ENCODE measurements around the gene PHLDA2. TPM values are rescaled to one million over a fixed set of nuclear protein-coding genes. Genes with fewer than 3 reads are reported as not detected.

The PHLDA2 gene
- total and polyA plus RNA-seq, 8 donors = 3.1 to 34.2 (median 25.5) TPM; not detected in 3

GRCh38 chr11:2975594-2975993 lies 46.4 kb upstream of the PHLDA2 start:
- peaks cover 65 to 92% (median 90%) of the 10 kb centered on the region in 4 donors for H3K36me3 ChIP-seq
- WGBS, 5 donors = 79 to 85% (median 85%) methylated on average over 4 of the region's 4 CpGs

GRCh38 chr11:2974272-2974671 lies 45.1 kb upstream of the PHLDA2 start:
- no peak overlapping the region for H3K27ac ChIP-seq
- intact Hi-C loops (cut with DNase I; ENCODE audit: low total_unique reads) = no loop called here
- no peaks in the 10 kb centered on the region for H3K9me3 ChIP-seq
- 89 to 99% (median 94%) methylated on average over 3 of the region's 3 CpGs for WGBS, 5 donors
- H3K4me1 ChIP-seq = peaks cover 0 to 16% (median 0%) of the 10 kb centered on the region in 4 donors
- TF ChIP-seq POLR2AphosphoS5 (IDR thresholded peaks at IDR 0.05) (no peak), CTCF (IDR thresholded peaks at IDR 0.05) (no peak), POLR2A (IDR thresholded peaks at IDR 0.05) (no peak), EP300 (IDR thresholded peaks at IDR 0.05) (no peak)
- no peaks in the 10 kb centered on the region for H3K27me3 ChIP-seq
- no peak for DNase-seq
- H3K4me3 ChIP-seq = no peak overlapping the region
- peaks cover 76 to 100% (median 100%) of the 10 kb centered on the region in 4 donors for H3K36me3 ChIP-seq

More at GRCh38 chr11:2975594-2975993, 46.4 kb upstream of the PHLDA2 start:
- Histone ChIP-seq H3K4me1 (peaks cover 0 to 28% (median 3%) of the 10 kb centered on the region in 4 donors), H3K4me3 (no peak overlapping the region), H3K9me3 (no peaks in the 10 kb centered on the region), H3K27me3 (no peaks in the 10 kb centered on the region), H3K27ac (no peak overlapping the region)
- intact Hi-C loops (cut with DNase I; ENCODE audit: low total_unique reads) = no loop called here
- peak in 2 of 7 experiments; percentile 15 to 33 for TF ChIP-seq CTCF (IDR thresholded peaks at IDR 0.05)
- TF ChIP-seq EP300 (IDR thresholded peaks at IDR 0.05) = no peak
- TF ChIP-seq POLR2AphosphoS5 (IDR thresholded peaks at IDR 0.05) = no peak
- TF ChIP-seq POLR2A (IDR thresholded peaks at IDR 0.05) = no peak
- DNase-seq = peak; percentile 32 to 59

- H3K4me1 ChIP-seq = no peaks in the 10 kb centered on the region
- TF ChIP-seq POLR2A (IDR thresholded peaks at IDR 0.05) (no peak), POLR2AphosphoS5 (IDR thresholded peaks at IDR 0.05) (no peak), EP300 (IDR thresholded peaks at IDR 0.05) (no peak), CTCF (IDR thresholded peaks at IDR 0.05) (no peak)
- H3K27me3 ChIP-seq = no peaks in the 10 kb centered on the region
- 75 to 82% (median 81%) methylated on average over 6 of the region's 6 CpGs for WGBS, 5 donors
- no peak overlapping the region for H3K27ac ChIP-seq
- H3K4me3 ChIP-seq = no peak overlapping the region
- intact Hi-C loops (cut with DNase I; ENCODE audit: low total_unique reads) = no loop called here
- no peak for DNase-seq
- peaks cover 87 to 100% (median 100%) of the 10 kb centered on the region in 4 donors for H3K36me3 ChIP-seq
- H3K9me3 ChIP-seq = no peaks in the 10 kb centered on the region
Measured at GRCh38 chr11:2968341-2968900, 39.2 kb upstream of the PHLDA2 start.

GRCh38 chr11:2964782-2965181 lies 35.6 kb upstream of the PHLDA2 start:
- Histone ChIP-seq H3K27me3 (no peaks in the 10 kb centered on the region), H3K9me3 (no peaks in the 10 kb centered on the region), H3K4me3 (no peak overlapping the region), H3K36me3 (peaks cover 76 to 100% (median 99%) of the 10 kb centered on the region in 4 donors), H3K27ac (no peak overlapping the region), H3K4me1 (no peaks in the 10 kb centered on the region)
- DNase-seq = no peak
- intact Hi-C loops (cut with DNase I; ENCODE audit: low total_unique reads) = no loop called here
- TF ChIP-seq POLR2AphosphoS5 (IDR thresholded peaks at IDR 0.05) = no peak
- no peak for TF ChIP-seq EP300 (IDR thresholded peaks at IDR 0.05)
- no peak for TF ChIP-seq POLR2A (IDR thresholded peaks at IDR 0.05)
- no peak for TF ChIP-seq CTCF (IDR thresholded peaks at IDR 0.05)
- WGBS, 5 donors = 79 to 86% (median 81%) methylated on average over 4 of the region's 4 CpGs
